ENCODE measurements around the gene IFITM1. TPM values are rescaled to one million over a fixed set of nuclear protein-coding genes. Genes with fewer than 3 reads are reported as not detected.

The IFITM1 gene
- polyA plus RNA-seq, 3 donors = 26.0 to 49.5 (median 36.3) TPM

DNA sequence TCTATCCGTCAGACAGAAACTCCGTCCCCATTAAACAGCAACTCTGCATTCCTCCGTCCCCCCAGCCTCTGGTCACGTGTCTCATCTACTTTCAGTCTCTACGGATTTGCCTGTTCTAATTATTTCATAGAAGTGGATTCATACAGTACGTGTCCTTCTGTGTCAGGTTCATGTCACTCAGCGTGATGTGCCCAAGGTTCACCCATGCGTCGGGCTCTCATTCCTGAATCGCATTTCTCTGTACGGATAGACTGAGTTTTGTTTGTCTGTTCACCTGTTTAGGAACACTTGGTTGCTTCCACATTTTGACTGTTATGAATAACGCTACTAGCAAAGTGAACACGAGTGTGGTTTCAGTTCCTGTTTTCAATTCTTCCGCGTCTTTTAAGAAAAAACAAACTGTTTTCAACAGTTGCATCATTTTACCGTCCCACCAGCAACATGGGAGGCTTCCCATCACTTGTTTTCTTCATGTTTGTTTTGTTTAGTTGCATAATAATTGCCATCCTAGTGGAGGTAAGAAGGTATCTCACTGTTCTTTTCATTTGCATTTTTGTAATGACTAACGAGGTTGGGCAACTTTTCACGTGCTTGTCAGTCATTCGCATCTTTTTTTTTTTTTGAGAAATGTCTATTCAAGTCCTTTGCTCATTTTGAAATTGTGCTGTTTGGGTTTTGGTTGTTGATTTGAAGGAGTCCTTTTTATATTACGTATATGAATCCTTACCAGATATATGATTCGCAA is 44.5 kb upstream of the IFITM1 start:
- Mint-ChIP-seq H3K4me3 (peak overlapping the region; percentile 84 to 99), H3K9me3 (peaks cover 0 to 8% (median 4%) of the 10 kb centered on the region in 7 donors), H3K27ac (peak overlapping the region; percentile 97 to 100 (median 99)), H3K4me1 (peaks cover 35% of the 10 kb centered on the region), H3K36me3 (peaks cover 0 to 2% of the 10 kb centered on the region in 2 donors), H3K27me3 (ENCODE audit: low read depth in 3 of 3) (peaks cover 0 to 9% (median 2%) of the 10 kb centered on the region in 3 donors)
- Histone ChIP-seq H3K79me2 (ENCODE audit: insufficient read depth, low read length) (no peaks in the 10 kb centered on the region), H3K9ac (ENCODE audit: insufficient read depth, low read length, poor library complexity, severe bottlenecking) (peak overlapping the region; percentile 87), H4K20me1 (ENCODE audit: insufficient read depth, low read length) (no peaks in the 10 kb centered on the region), H3K27me3 (ENCODE audit: control insufficient read depth in 2 of 2, insufficient read depth in 2 of 2, low read length in 2 of 2) (no peaks in the 10 kb centered on the region), H3K4me2 (replicated peaks; ENCODE audit: extremely low read depth, low read length, poor library complexity, severe bottlenecking) (peak overlapping the region; percentile 81), H3K27ac (ENCODE audit: low read depth in 1 of 2, low read length in 2 of 2) (peak overlapping the region; percentile 99 to 100), H2AFZ (ENCODE audit: insufficient read depth, low read depth, low read length, poor library complexity, severe bottlenecking) (peak overlapping the region; percentile 3), H3K4me1 (ENCODE audit: control insufficient read depth in 1 of 2, insufficient read depth in 2 of 2, low read length in 2 of 2) (peaks cover 37% of the 10 kb centered on the region in 2 donors), H3K4me3 (replicated peaks in 1 of 3; ENCODE audit: low read depth in 2 of 3, low read length in 3 of 3) (peak overlapping the region; percentile 47 to 77 (median 55)), H3K36me3 (replicated peaks in 1 of 2; ENCODE audit: control insufficient read depth in 1 of 2, insufficient read depth in 2 of 2, low read length in 2 of 2) (no peaks in the 10 kb centered on the region), H3K9me3 (replicated peaks in 1 of 2; ENCODE audit: control insufficient read depth in 1 of 2, insufficient read depth in 1 of 2, low read length in 2 of 2) (peaks cover 0 to 5% of the 10 kb centered on the region in 2 donors)
- 0% methylated on average over 8 of the region's 21 CpGs for WGBS (ENCODE audit: insufficient coverage)
- intact Hi-C loops (cut with micrococcal nuclease) = loop anchor here (2.0 to 5.0 kb wide), 4 partner anchors 33 to 235 kb away; partner anchors contain the start of genes PSMD13 (in 2 of the 2), SIRT3 (in 2 of the 2), BET1L (in 1 of the 2) and IFITM2 (in 1 of the 2)
- DNase-seq = peak; percentile 96 to 99 (median 97)
- TF ChIP-seq CTCF (IDR thresholded peaks at IDR 0.05) = peak; percentile 55

GRCh38 chr11:270451-271318 is 43.2 kb upstream of the IFITM1 start:
- Histone ChIP-seq H3K4me3 (replicated peaks in 1 of 3; ENCODE audit: low read depth in 2 of 3, low read length in 3 of 3) (no peak overlapping the region), H3K9ac (ENCODE audit: insufficient read depth, low read length, poor library complexity, severe bottlenecking) (peak overlapping the region; percentile 87), H3K79me2 (ENCODE audit: insufficient read depth, low read length) (no peaks in the 10 kb centered on the region), H3K27ac (ENCODE audit: low read depth in 1 of 2, low read length in 2 of 2) (peak overlapping the region; percentile 99 to 100), H3K36me3 (replicated peaks in 1 of 2; ENCODE audit: control insufficient read depth in 1 of 2, insufficient read depth in 2 of 2, low read length in 2 of 2) (no peaks in the 10 kb centered on the region), H3K9me3 (replicated peaks in 1 of 2; ENCODE audit: control insufficient read depth in 1 of 2, insufficient read depth in 1 of 2, low read length in 2 of 2) (peaks cover 0 to 5% of the 10 kb centered on the region in 2 donors), H4K20me1 (ENCODE audit: insufficient read depth, low read length) (no peaks in the 10 kb centered on the region), H2AFZ (ENCODE audit: insufficient read depth, low read depth, low read length, poor library complexity, severe bottlenecking) (no peak overlapping the region), H3K4me1 (ENCODE audit: control insufficient read depth in 1 of 2, insufficient read depth in 2 of 2, low read length in 2 of 2) (peaks cover 41 to 45% of the 10 kb centered on the region in 2 donors), H3K27me3 (ENCODE audit: control insufficient read depth in 2 of 2, insufficient read depth in 2 of 2, low read length in 2 of 2) (no peaks in the 10 kb centered on the region), H3K4me2 (replicated peaks; ENCODE audit: extremely low read depth, low read length, poor library complexity, severe bottlenecking) (no peak overlapping the region)
- Mint-ChIP-seq H3K27me3 (ENCODE audit: low read depth in 3 of 3) (peaks cover 0 to 7% (median 0%) of the 10 kb centered on the region in 3 donors), H3K36me3 (peaks cover 0 to 2% of the 10 kb centered on the region in 2 donors), H3K4me3 (no peak overlapping the region), H3K4me1 (peaks cover 41% of the 10 kb centered on the region), H3K27ac (peak overlapping the region; percentile 97 to 100 (median 99)), H3K9me3 (peaks cover 0 to 8% (median 4%) of the 10 kb centered on the region in 7 donors)
- TF ChIP-seq CTCF (IDR thresholded peaks at IDR 0.05) = no peak
- peak in 1 of 3 donors; percentile 21 for DNase-seq
- WGBS (ENCODE audit: insufficient coverage) = 82% methylated on average over 15 of the region's 18 CpGs
- intact Hi-C loops (cut with micrococcal nuclease) = no loop called here
